ENCODE measurements around the gene SMTNL2. TPM values are rescaled to one million over a fixed set of nuclear protein-coding genes. Genes with fewer than 3 reads are reported as not detected.

The SMTNL2 gene
- polyA plus RNA-seq, 1 of the 3 experiments (the other 2 are of a cell fraction): not detected

DNA sequence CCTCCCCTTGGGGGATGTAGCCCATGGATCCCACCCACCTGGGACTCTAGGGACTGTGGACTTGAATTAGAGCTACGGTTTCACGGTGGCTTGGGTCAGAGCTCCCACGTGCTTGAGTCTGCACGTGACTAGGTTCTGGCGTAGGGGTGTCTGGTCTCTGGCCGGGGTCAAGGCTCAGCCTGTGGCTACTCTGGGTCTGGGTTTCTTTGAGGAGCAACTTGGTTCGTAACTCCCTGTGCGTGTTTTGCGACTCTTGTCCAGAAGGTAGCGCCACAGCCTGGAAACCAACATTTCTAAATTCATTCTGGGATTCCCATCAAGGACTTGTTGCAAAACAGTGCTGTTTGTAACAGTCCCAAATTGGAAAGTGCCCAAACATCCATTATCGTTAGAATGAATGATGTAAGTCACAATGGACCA lies 23.5 kb upstream of the SMTNL2 start:
- 71% methylated on average over 11 of the region's 11 CpGs for WGBS (ENCODE audit: low lambda C conversion rate)
- no peaks in the 10 kb centered on the region for H3F3A ChIP-seq (replicated peaks; ENCODE audit: insufficient read depth)
- DNase-seq: no peak
- peaks cover 0 to 4% of the 10 kb centered on the region in 2 experiments; a peak in 1 of 4 replicates for H3K4me1 ChIP-seq (ENCODE audit: control insufficient read depth in 1 of 2, insufficient read depth in 2 of 2, low read depth in 1 of 2, low read length in 1 of 2)
- H3K4me3 ChIP-seq (ENCODE audit: low read depth in 2 of 2, low read length in 1 of 2): no peak overlapping the region
- H3K9me2 ChIP-seq: no peaks in the 10 kb centered on the region
- no peak overlapping the region for H3K4me2 ChIP-seq
- TF ChIP-seq FOSL2 (IDR thresholded peaks at IDR 0.05; ENCODE audit: borderline replicate concordance, low read depth) (no peak), POLR2AphosphoS5 (IDR thresholded peaks at IDR 0.05; ENCODE audit: low read depth, low read length) (no peak), RFX5 (IDR thresholded peaks at IDR 0.05; ENCODE audit: low read length) (no peak), JUND (IDR thresholded peaks at IDR 0.05) (no peak), TEAD4 (IDR thresholded peaks at IDR 0.05; ENCODE audit: borderline replicate concordance, insufficient read depth) (no peak), RXRA (IDR thresholded peaks at IDR 0.05; ENCODE audit: borderline replicate concordance, low read depth) (no peak), GATA2 (CRISPR knock-in tag; IDR thresholded peaks at IDR 0.05) (no peak), EP300 (IDR thresholded peaks at IDR 0.05; ENCODE audit: borderline replicate concordance in 1 of 2, low read depth in 1 of 2, low read length in 1 of 2) (no peak), MXI1 (IDR thresholded peaks at IDR 0.05; ENCODE audit: low read depth, low read length) (no peak), RAD21 (IDR thresholded peaks at IDR 0.05; ENCODE audit: low read length) (no peak), FOXM1 (IDR thresholded peaks at IDR 0.05; ENCODE audit: low read depth) (no peak), MEF2A (IDR thresholded peaks at IDR 0.05; ENCODE audit: borderline replicate concordance, low read depth) (no peak)
- TF ChIP-seq, protein P1, sequence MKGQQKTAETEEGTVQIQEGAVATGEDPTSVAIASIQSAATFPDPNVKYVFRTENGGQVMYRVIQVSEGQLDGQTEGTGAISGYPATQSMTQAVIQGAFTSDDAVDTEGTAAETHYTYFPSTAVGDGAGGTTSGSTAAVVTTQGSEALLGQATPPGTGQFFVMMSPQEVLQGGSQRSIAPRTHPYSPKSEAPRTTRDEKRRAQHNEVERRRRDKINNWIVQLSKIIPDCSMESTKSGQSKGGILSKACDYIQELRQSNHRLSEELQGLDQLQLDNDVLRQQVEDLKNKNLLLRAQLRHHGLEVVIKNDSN (IDR thresholded peaks at IDR 0.05; ENCODE audit: borderline replicate concordance, low read depth): no peak
- TF ChIP-seq, protein P2, sequence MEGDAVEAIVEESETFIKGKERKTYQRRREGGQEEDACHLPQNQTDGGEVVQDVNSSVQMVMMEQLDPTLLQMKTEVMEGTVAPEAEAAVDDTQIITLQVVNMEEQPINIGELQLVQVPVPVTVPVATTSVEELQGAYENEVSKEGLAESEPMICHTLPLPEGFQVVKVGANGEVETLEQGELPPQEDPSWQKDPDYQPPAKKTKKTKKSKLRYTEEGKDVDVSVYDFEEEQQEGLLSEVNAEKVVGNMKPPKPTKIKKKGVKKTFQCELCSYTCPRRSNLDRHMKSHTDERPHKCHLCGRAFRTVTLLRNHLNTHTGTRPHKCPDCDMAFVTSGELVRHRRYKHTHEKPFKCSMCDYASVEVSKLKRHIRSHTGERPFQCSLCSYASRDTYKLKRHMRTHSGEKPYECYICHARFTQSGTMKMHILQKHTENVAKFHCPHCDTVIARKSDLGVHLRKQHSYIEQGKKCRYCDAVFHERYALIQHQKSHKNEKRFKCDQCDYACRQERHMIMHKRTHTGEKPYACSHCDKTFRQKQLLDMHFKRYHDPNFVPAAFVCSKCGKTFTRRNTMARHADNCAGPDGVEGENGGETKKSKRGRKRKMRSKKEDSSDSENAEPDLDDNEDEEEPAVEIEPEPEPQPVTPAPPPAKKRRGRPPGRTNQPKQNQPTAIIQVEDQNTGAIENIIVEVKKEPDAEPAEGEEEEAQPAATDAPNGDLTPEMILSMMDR (IDR thresholded peaks at IDR 0.05): no peak
- TF ChIP-seq, protein P3, sequence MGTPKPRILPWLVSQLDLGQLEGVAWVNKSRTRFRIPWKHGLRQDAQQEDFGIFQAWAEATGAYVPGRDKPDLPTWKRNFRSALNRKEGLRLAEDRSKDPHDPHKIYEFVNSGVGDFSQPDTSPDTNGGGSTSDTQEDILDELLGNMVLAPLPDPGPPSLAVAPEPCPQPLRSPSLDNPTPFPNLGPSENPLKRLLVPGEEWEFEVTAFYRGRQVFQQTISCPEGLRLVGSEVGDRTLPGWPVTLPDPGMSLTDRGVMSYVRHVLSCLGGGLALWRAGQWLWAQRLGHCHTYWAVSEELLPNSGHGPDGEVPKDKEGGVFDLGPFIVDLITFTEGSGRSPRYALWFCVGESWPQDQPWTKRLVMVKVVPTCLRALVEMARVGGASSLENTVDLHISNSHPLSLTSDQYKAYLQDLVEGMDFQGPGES (IDR thresholded peaks at IDR 0.05; ENCODE audit: low read depth, low read length): no peak
- no peaks in the 10 kb centered on the region for H3K27me3 ChIP-seq (ENCODE audit: insufficient read depth)
- no peaks in the 10 kb centered on the region for H3K79me2 ChIP-seq (ENCODE audit: insufficient read depth)
- ChIA-PET POLR2A (no interaction called here), CTCF (interaction anchor here (3.4 kb wide), 1 partner anchor 65 kb away, joined by 18 read pairs; no protein-coding TSS in a partner anchor)
- H4K20me1 ChIP-seq (ENCODE audit: insufficient read depth): no peaks in the 10 kb centered on the region
- no peaks in the 10 kb centered on the region for H3K9me3 ChIP-seq
- H3K36me3 ChIP-seq (replicated peaks in 1 of 2; ENCODE audit: control insufficient read depth in 1 of 2, insufficient read depth in 2 of 2, low read length in 1 of 2): no peaks in the 10 kb centered on the region
- no peak overlapping the region for H3K27ac ChIP-seq (ENCODE audit: low read depth in 2 of 2, low read length in 1 of 2)
- H3K9ac ChIP-seq: no peak overlapping the region
- H2AFZ ChIP-seq (ENCODE audit: low read depth): no peak overlapping the region

All from SK-N-SH (cell line).